HG02885 (cell line): ENCODE data around the gene PPM1A.

Experiments used
- ATAC-seq: cut with Tn5 transposase; IDR thresholded peaks from one replicate; pipeline ENCODE4 v1.9.1; 2021; ENCODE audit warnings: mild to moderate bottlenecking; ENCODE audit not compliant: unreplicated experiment, poor library complexity

The PPM1A gene

GRCh38 chr14:60225265-60225664 lies 23.8 kb upstream of the PPM1A start:
- no peak for ATAC-seq

GRCh38 chr14:60226298-60226697 lies 22.7 kb upstream of the PPM1A start:
- no peak for ATAC-seq

GRCh38 chr14:60227291-60227690 lies 21.7 kb upstream of the PPM1A start:
- no peak for ATAC-seq

DNA sequence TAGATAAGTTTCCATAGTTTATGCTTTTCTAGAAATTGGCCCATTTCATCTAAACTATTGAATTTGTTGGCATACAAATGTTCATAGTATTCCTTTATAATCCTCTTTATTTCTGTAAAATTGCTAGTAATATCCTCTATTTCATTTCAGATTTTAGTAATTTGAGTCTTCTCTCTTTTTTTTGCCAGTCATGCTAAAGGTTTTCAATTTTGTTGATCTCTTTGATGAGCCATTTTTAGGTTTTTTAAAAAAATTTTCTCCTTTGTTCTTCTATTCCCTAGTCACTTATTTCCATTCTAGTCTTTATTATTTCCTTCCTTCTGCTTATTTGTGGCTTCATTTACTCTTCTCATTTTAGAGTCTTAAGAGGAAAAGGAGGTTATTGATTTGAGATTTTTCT lies 19.4 kb upstream of the PPM1A start:
- no peak for ATAC-seq

DNA sequence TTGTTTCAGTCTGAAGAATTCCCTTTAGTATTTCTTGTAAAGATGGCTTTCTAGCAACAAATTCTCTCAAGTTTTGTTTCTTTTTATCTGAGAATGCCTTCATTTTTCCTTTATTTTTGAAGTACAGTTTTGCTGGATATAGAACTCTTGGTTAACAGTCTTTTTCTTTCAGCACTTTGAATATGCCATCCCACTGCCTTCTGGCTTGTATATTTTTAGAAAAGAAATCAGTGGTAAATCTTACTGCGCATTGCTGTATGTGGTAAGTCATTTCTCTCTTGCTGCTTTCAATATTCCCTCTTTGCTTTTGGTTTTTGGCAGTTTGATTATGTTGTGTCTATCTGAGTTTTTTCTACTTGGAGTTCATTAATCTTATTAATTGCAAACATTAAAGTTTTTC lies 16.8 kb upstream of the PPM1A start:
- ATAC-seq: no peak

DNA sequence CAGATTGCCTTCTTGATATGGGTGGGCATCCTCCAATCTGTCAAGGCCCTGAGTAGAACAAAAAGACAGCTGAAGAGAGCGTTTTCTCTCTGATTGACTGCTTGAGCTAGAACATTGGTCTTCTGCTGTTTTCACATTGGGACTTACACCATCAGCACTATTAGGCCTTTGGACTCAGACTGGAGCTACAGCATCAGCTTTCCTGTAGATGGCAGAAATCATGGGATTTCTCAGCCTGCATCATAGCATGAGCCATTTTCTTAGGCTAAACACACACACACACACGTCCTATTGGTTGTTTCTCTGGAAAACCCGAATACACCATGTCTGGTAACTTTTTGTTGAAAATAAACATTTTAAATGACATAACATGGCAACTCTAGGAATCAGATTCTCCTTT lies 15.8 kb upstream of the PPM1A start:
- no peak for ATAC-seq

- no peak for ATAC-seq
Observed at GRCh38 chr14:60233891-60234290, 15.1 kb upstream of the PPM1A start.

DNA sequence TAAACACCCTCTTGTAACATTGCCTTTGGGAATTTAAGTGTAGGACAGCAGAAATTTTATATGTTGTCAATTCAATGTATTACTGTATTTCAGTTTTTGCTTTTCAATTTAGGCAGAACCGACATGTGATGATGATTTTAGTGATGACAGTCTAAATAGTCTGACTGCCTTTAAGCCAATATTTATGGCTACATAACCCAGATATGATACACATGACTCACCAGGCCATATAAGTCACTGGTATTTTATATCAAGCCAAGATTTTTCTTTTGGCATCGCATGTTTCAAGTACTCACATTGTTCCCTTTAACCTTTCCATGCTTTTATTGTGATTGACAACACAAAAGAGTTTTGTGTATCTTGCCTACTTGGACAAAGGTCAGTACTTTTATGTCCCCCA lies 13.6 kb upstream of the PPM1A start:
- no peak for ATAC-seq

DNA sequence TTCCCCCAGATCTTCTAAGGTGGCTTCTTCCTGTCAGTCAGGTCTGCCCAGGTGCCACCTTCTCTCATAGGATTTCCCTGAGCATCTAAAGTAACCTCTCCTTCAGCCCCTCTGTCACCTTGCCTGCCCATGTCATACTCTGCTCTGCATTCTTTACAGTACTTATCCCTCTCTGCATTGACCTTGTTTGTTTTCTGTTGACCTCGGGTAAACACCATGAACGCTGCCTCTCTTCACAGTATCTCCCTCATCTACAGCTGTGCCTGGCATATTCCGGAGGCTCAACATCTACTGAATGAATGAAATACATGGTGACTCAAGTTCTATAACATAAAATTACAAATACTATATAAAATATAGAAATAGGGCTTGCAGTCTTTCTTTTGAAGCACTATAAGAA lies 10.1 kb upstream of the PPM1A start:
- no peak for ATAC-seq

- ATAC-seq: no peak
Observed at GRCh38 chr14:60240139-60240856, 8.7 kb upstream of the PPM1A start.

GRCh38 chr14:60241091-60241490 lies 7.9 kb upstream of the PPM1A start:
- no peak for ATAC-seq

DNA sequence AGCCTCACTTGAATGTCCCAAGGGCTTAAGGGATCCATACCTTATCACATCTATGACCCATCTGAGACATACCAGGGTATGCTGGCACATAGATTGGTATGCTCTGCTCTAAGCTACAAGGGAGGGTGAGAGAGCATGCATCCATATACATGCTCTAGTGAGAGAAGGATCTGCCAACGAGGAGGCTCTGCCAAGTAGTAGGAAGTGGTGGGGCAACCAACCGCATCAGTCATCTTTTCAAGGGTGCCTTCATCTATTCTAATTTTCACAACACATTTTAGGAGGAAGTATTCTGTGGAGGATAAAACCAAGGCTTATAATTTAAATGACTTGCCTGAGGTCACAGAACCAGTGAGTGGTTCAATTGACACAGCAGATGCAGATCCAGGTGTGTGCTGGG lies 6.6 kb upstream of the PPM1A start:
- no peak for ATAC-seq

- no peak for ATAC-seq
Observed at GRCh38 chr14:60245380-60246177, 3.4 kb upstream of the PPM1A start.

DNA sequence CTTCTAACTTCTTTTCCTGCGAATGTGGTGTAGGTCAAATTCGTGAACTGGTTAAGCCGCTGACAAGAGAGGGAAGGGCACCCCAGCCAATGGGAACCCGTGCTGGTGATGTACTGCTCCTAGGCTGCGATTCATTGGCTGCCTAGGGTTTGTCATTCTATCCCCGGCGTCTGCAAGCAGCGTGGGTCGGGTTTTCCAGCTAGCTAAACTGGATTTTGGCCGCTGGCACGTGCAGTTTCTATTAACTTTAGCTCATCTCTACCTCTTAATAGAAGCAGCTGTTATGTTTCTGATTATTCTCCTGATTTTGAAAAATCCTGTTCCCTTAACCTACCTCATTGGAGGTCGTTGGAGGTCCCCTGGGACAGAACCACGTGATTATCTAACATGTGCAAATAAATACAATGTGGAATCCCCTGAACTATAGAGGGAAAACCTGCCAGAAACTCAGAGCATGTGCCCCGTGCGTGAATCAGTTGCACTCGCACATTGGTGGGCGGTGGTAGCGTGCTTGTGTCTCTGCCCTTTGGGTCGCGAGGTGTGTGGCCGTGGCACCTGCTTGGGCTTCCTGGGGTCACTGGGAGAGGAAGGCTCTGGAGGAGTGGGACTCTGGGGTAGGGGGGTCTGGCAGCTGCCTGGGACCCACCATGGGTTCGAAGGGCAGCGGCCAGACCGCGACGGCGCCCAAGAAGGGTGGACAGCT lies 876 bp upstream of the PPM1A start:
- ATAC-seq: peak; percentile 54

DNA sequence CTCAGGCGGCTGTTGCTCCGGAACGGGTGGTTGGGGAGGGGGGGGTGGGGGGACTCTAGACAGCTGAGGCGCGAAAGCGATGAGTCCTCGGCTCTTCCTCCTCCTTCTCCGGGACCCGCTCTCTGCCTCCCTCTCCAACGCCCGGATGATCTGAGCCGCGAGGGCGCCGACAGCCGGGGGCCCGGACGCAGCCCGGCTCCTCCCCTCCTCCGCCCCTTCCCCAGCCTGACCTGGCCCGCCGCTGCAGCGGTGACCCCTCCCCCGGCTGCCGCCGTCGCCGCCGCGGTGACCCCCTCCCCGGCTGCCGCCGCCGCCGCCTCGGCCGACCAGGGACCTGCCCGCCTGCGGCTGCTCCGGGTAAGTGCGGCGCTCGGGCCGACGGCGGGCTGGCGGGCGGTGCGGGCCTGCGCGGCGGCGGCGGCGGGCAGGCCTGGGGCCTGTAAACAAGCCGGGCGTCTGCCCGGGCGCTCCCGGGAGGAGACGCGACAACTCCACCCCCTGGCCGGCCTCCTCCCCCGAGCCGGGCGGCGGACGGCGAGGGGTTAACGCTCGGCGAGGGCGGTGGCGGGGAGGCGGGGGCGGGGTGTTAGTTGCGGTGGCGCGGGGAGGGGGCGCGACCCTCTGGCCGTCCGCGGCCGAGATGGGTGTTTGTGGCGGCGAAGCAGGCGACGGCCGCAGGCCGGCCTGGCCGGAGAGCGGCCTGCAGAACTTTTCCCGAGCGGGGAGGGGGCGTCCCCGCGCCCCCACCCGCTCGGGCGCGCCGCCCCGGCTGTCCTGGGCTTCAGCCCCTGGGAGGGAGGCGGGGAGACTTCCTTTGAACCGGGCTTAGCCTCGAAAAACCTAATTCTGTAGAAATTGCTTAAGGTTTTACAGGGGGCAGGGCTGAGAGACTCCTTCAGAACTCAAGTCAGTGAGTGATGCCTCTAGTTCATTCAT lies 568 bp downstream of the PPM1A start:
- peak; percentile 51 for ATAC-seq

DNA sequence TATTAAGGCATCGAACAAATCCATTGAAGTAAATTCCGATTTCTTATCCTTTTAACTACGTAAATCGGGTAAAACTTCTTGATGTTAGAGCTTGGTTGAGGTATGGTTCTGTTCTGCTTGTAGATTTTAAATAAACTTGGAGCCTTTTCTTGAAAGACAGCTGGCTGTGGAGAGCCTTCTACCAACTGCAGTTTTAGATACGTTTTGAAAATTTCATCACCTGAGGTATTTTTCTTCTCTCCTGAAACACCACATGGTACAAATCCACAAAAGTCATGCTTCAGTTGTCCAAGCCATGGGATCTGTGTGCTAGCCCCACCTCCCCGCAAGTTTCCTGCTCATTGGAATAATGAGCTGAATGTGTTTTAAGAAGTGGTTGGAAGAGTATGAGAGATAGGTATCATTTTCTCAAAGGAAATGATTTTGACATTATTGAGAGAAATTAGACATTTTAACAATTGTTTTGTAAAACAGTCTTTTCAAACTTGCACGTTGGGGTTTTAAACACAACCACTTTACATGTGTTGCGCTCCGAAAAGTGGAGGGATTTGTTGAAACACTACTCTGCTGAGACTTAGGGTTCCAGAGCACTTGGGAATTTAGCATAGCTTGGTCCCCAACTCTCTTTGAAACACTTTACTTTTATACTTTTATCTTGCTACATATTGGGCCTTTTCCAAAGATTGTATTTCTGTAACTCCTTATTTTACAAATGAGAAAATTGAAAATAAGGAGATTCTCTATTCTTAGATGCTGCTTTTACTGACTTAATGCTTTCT lies 1.4 kb downstream of the PPM1A start:
- no peak for ATAC-seq

GRCh38 chr14:60251877-60252276 lies 2.9 kb downstream of the PPM1A start:
- no peak for ATAC-seq

DNA sequence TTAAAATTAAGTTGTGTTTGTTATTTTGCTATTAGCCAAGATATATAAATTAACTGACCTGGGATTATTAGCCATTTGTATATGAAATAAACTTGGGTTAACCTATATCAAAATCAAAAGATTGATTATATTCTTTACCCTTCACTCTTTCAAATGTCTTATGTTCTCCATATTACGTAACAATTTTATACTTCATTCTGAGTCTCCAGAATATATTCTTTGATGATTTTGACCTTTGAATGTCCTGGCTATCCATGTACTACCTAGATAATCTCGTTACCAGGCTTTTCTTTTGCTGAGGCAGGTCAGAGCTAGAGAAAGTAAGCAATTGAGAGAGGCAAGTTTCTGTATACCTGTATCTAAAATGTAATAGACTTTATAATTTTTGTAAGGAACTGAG lies 3.6 kb downstream of the PPM1A start:
- ATAC-seq: no peak

DNA sequence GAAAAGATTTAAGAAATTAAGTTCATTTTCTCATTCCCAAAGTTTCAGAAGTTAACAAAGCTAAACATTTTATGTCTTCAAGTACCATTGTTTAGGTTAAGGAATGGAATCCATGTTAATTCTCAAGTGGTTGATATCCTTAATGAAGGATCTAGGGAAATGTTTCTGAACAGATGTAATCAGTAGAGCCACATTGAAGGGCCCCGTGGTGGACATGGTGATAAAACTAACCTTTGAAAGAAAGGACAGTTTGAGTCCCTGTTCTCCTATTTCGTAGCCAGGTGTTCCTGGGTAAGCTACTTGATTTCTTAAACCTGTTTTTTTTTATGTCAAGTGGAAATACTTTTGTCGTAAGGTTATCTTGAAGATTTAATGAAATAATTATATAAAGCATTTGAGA lies 4.6 kb downstream of the PPM1A start:
- ATAC-seq: no peak

- no peak for ATAC-seq
Observed at GRCh38 chr14:60254176-60254575, 5.2 kb downstream of the PPM1A start.
